Measurements from ENCODE around the gene GALNT3. TPM values are rescaled to one million over a fixed set of nuclear protein-coding genes. Genes with fewer than 3 reads are reported as not detected.

Gene GALNT3
- total RNA-seq = 0.44 and 2.0 TPM in 2 replicates

DNA sequence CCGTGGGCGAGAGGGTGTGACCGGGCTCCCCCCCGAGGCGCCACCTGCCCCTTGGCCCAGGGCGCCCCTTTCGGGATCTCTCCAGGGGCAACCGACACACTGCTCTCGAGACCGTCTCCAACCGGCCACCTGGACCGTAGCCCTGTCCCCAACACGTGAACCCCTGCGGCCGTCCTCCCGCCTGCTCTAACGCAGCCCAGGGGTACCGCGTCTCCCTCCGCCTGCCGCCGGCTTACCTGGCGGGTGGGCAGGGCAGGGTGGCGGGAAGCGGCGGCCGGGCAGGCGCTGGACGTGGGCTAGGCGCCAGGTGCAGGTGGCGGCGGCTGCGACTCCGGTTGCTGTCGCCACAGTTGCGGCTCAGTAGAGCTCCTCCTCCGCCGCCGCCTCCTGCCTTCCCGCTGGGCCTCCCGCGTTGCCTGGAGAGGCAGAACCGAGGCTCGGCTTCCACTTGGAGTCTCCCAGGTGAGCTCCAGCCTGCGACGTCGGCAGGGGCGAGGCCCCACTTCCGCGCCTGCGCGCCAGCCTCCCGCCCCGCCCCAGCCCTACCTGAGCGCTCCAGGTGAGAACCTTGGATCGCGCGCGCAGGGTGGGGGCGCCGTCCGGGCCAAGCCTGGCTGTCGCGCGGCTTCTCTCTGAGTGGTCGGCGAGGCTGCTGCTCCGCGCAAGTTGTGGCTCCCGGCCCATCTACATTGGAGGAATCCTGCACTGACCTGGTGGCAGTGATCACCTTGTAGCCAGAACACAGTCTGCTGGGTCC is at the start of gene GALNT3:
TSS of gene GALNT3 (minus strand) at position 469 of the 757 bp plus-strand sequence. CDS start 23,547 bp downstream, outside the sequence.

Other genes with a start within 250 kb of the GALNT3 start
- 19.7 and 20.3 TPM in 2 replicates for gene TTC21B, start 159.5 kb upstream of the GALNT3 start, total RNA-seq